DND-41 (cell line): ENCODE results near the gene EIPR1.

Experiments
- ATAC-seq: fragments of 200-7000 bp; cut with Tn5 transposase; 3 replicates; pipeline ENCODE4 v1.9.1; 2021; ENCODE audit warnings: low read depth; ENCODE audit not compliant: insufficient read depth
- DNase-seq: peaks from one replicate; pipeline ENCODE4 v3.0.0-alpha.2; 2020
- H2AFZ ChIP-seq: 2 replicates; pipeline ENCODE4 v1.6.0; 2012; ENCODE audit warnings: low read depth, low read length
- H3K27ac ChIP-seq: 2 replicates; pipeline ENCODE4 v1.5.1; 2012; ENCODE audit warnings: low read length, inconsistent platforms
- H3K27me3 ChIP-seq: fragments of 200-600 bp; sonication (generic); 2 replicates; pipeline ENCODE4 v1.6.0; 2012; ENCODE audit warnings: low read length, mild to moderate bottlenecking, inconsistent platforms; ENCODE audit not compliant: insufficient read depth, poor library complexity
- H3K36me3 ChIP-seq: 2 replicates; pipeline ENCODE4 v1.5.1; 2012; ENCODE audit warnings: low read length, inconsistent platforms; ENCODE audit not compliant: insufficient read depth
- H3K4me1 ChIP-seq: 2 replicates; pipeline ENCODE4 v1.5.1; 2012; ENCODE audit warnings: mild to moderate bottlenecking, low read length; ENCODE audit not compliant: insufficient read depth
- H3K4me2 ChIP-seq: 2 replicates; pipeline ENCODE4 v1.6.0; 2012; ENCODE audit warnings: mild to moderate bottlenecking, moderate library complexity, low read length, inconsistent platforms; ENCODE audit not compliant: insufficient read depth
- H3K4me3 ChIP-seq, 2 experiments: fragments of 200-600 bp in 1 of 2; shearing (Covaris generic) in 1 of 2; 2 replicates each; pipeline ENCODE4 v1.5.1; 2012 to 2016; ENCODE audit warnings: inconsistent platforms in 2 of 2, low read length in 2 of 2, mild to moderate bottlenecking in 2 of 2, low read depth in 1 of 2, moderate library complexity in 1 of 2
- H3K79me2 ChIP-seq: 2 replicates; pipeline ENCODE4 v1.6.0; 2012; ENCODE audit warnings: low read length, inconsistent platforms; ENCODE audit not compliant: insufficient read depth
- H3K9ac ChIP-seq: 2 replicates; pipeline ENCODE4 v1.6.0; 2012; ENCODE audit warnings: low read depth, mild to moderate bottlenecking, inconsistent platforms, low read length, moderate library complexity
- H3K9me3 ChIP-seq: 2 replicates; pipeline ENCODE4 v1.5.1; 2012; ENCODE audit warnings: low read length, moderate library complexity, mild to moderate bottlenecking, inconsistent platforms; ENCODE audit not compliant: insufficient read depth, severe bottlenecking
- H4K20me1 ChIP-seq: 2 replicates; pipeline ENCODE4 v1.6.0; 2012; ENCODE audit warnings: low read length; ENCODE audit not compliant: insufficient read depth
- CTCF ChIP-seq: IDR thresholded peaks from 2 replicates; pipeline ENCODE4 v1.5.1; 2012; ENCODE audit warnings: borderline replicate concordance, low read length, moderate library complexity, mild to moderate bottlenecking; ENCODE audit not compliant: poor library complexity, severe bottlenecking; ENCODE audit errors: extremely low read depth
- EZH2 ChIP-seq: IDR thresholded peaks from 3 replicates; pipeline ENCODE4 v1.6.1; 2012; ENCODE audit warnings: borderline replicate concordance, low read depth, mild to moderate bottlenecking, moderate library complexity, low read length, inconsistent platforms; ENCODE audit not compliant: severe bottlenecking

EIPR1 gene

GRCh38 chr2:3256605-3257004 is 121.0 kb downstream of the EIPR1 start:
- DNase-seq (no peak), ATAC-seq (no peak)
- Histone ChIP-seq H3K9me3 (no peaks in the 10 kb centered on the region), H3K4me3 (no peak overlapping the region), H3K4me1 (no peaks in the 10 kb centered on the region), H3K79me2 (no peaks in the 10 kb centered on the region), H2AFZ (no peak overlapping the region), H3K36me3 (no peaks in the 10 kb centered on the region), H4K20me1 (no peaks in the 10 kb centered on the region), H3K27ac (no peak overlapping the region), H3K9ac (no peak overlapping the region), H3K4me2 (no peak overlapping the region), H3K27me3 (no peaks in the 10 kb centered on the region)
- TF ChIP-seq CTCF (no peak), EZH2 (no peak)

- Histone ChIP-seq H3K79me2 (no peaks in the 10 kb centered on the region), H3K27ac (no peak overlapping the region), H3K9me3 (no peaks in the 10 kb centered on the region), H4K20me1 (no peaks in the 10 kb centered on the region), H3K36me3 (no peaks in the 10 kb centered on the region), H3K4me2 (no peak overlapping the region), H3K4me3 (no peak overlapping the region), H3K4me1 (no peaks in the 10 kb centered on the region), H3K27me3 (no peaks in the 10 kb centered on the region), H3K9ac (no peak overlapping the region), H2AFZ (no peak overlapping the region)
- TF ChIP-seq CTCF (no peak), EZH2 (no peak)
- DNase-seq: no peak
- ATAC-seq: no peak
Measured at GRCh38 chr2:3256157-3256556, 121.5 kb downstream of the EIPR1 start.

- ATAC-seq (no peak), DNase-seq (no peak)
- H3K4me1 ChIP-seq: no peaks in the 10 kb centered on the region
- H3K79me2 ChIP-seq: no peaks in the 10 kb centered on the region
- H3K9me3 ChIP-seq: peaks cover 10% of the 10 kb centered on the region
- no peak overlapping the region for H2AFZ ChIP-seq
- TF ChIP-seq EZH2: no peak
- TF ChIP-seq CTCF: no peak
- no peaks in the 10 kb centered on the region for H3K36me3 ChIP-seq
- no peaks in the 10 kb centered on the region for H4K20me1 ChIP-seq
- no peak overlapping the region for H3K4me2 ChIP-seq
- H3K4me3 ChIP-seq: no peak overlapping the region
- no peak overlapping the region for H3K9ac ChIP-seq
- H3K27ac ChIP-seq: no peak overlapping the region
- no peaks in the 10 kb centered on the region for H3K27me3 ChIP-seq
Measured at GRCh38 chr2:3254442-3254941, 123.1 kb downstream of the EIPR1 start.
